ENCODE data around the gene PNKP. TPM values are rescaled to one million over a fixed set of nuclear protein-coding genes. Genes with fewer than 3 reads are reported as not detected.

The PNKP gene
- total and polyA plus RNA-seq, 10 of the 15 experiments (the other 5 are each of a cell fraction or from before 2014, with no cell fraction given), result 2.9 to 82.3 (median 33.2) TPM

DNA sequence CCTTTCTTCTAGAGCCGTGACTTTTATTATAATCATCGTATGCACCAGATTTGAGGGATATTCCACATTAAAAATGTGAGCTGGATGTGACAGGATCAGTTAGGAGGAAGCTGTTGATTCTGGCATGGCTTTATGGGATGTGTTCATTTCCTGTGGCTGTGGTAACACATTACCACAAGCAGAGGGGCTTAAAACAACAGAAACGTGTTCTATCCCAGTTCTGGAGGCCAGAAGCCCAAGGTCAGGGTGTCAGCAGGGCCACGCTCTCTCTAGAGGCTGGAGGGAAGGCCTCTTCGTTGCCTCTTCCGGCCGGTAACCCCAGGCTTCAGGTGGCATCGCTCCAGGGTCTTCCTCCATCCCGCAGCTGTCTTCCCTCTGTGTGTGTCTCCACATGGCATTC lies 34.8 kb downstream of the PNKP start:
- TF ChIP-seq, protein P1, sequence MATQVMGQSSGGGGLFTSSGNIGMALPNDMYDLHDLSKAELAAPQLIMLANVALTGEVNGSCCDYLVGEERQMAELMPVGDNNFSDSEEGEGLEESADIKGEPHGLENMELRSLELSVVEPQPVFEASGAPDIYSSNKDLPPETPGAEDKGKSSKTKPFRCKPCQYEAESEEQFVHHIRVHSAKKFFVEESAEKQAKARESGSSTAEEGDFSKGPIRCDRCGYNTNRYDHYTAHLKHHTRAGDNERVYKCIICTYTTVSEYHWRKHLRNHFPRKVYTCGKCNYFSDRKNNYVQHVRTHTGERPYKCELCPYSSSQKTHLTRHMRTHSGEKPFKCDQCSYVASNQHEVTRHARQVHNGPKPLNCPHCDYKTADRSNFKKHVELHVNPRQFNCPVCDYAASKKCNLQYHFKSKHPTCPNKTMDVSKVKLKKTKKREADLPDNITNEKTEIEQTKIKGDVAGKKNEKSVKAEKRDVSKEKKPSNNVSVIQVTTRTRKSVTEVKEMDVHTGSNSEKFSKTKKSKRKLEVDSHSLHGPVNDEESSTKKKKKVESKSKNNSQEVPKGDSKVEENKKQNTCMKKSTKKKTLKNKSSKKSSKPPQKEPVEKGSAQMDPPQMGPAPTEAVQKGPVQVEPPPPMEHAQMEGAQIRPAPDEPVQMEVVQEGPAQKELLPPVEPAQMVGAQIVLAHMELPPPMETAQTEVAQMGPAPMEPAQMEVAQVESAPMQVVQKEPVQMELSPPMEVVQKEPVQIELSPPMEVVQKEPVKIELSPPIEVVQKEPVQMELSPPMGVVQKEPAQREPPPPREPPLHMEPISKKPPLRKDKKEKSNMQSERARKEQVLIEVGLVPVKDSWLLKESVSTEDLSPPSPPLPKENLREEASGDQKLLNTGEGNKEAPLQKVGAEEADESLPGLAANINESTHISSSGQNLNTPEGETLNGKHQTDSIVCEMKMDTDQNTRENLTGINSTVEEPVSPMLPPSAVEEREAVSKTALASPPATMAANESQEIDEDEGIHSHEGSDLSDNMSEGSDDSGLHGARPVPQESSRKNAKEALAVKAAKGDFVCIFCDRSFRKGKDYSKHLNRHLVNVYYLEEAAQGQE (IDR thresholded peaks at IDR 0.05; ENCODE audit: low read depth, low read length), result no peak
- no peak overlapping the region for H3K4me3 ChIP-seq
- H4K20me1 ChIP-seq (ENCODE audit: control insufficient read depth, insufficient read depth), result no peaks in the 10 kb centered on the region
- no peaks in the 10 kb centered on the region for H3K27me3 ChIP-seq (replicated peaks in 1 of 2; ENCODE audit: control insufficient read depth in 2 of 2, insufficient read depth in 2 of 2, low read length in 1 of 2)
- H3K79me2 ChIP-seq (ENCODE audit: control insufficient read depth, insufficient read depth, low read length), result no peaks in the 10 kb centered on the region
- H3K4me1 ChIP-seq (ENCODE audit: control insufficient read depth, insufficient read depth, low read length), result no peaks in the 10 kb centered on the region
- DNase-seq (ENCODE audit: low read depth, low spot score) (no peak), ATAC-seq (no peak), FAIRE-seq (no peak)
- H2AFZ ChIP-seq (ENCODE audit: control insufficient read depth, low read depth, low read length), result no peak overlapping the region
- ChIA-PET POLR2A (no interaction called here), CTCF (no interaction called here), RAD21 (ENCODE audit: unreplicated experiment) (no interaction called here), SMC1A (ENCODE audit: uncharacterized antibody, unreplicated experiment) (no interaction called here)
- 84% methylated on average over 9 of the region's 9 CpGs for WGBS (ENCODE audit: insufficient coverage, insufficient replicate concordance, low lambda C conversion rate, missing lambda C conversion rate)
- no peak overlapping the region for H3K4me2 ChIP-seq (ENCODE audit: control insufficient read depth, insufficient read depth)
- peaks cover 17 to 36% of the 10 kb centered on the region in 2 experiments for H3K36me3 ChIP-seq (ENCODE audit: control insufficient read depth in 2 of 2, insufficient read depth in 2 of 2, low read length in 1 of 2)
- no TSS peak for BruUV-seq (replicated peaks)
- no peak overlapping the region for H3K9ac ChIP-seq (ENCODE audit: control insufficient read depth, insufficient read depth, low read length)
- in situ Hi-C loops (cut with MboI) (no loop called here), intact Hi-C loops (cut with micrococcal nuclease; ENCODE audit: unreplicated experiment) (no loop called here)
- H3K9me3 ChIP-seq (replicated peaks; ENCODE audit: control insufficient read depth, insufficient read depth, low read length), result no peaks in the 10 kb centered on the region
- no peak overlapping the region for H3K27ac ChIP-seq (ENCODE audit: control insufficient read depth, insufficient read depth)

DNA sequence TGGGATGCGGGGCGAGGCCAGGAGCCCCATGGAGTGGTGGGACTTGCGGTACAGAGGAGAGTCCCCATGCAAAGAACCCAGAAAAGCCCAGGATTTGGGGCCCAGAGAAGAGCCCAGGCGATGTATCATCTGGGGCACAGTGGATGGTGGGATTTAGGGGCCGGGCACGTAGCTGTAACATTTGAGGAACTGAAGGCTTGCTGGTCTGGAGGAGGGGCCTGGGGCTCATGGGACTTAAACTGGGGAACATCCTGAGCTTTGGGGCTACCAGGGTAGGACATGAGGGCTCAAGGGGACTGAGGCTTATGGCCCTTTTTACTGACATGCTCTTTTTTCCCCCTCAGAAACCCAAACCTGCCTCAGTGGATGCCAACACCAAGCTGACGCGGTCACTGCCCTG lies 35.8 kb downstream of the PNKP start:
- no peak overlapping the region for H3K4me2 ChIP-seq (ENCODE audit: control insufficient read depth, insufficient read depth)
- H3K27ac ChIP-seq (ENCODE audit: control insufficient read depth, insufficient read depth), result no peak overlapping the region
- no peaks in the 10 kb centered on the region for H3K4me1 ChIP-seq (ENCODE audit: control insufficient read depth, insufficient read depth, low read length)
- SMC1A ChIA-PET (ENCODE audit: uncharacterized antibody, unreplicated experiment), result no interaction called here
- no peak for DNase-seq (ENCODE audit: low read depth, low spot score)
- FAIRE-seq, result no peak
- no peak overlapping the region for H2AFZ ChIP-seq (ENCODE audit: control insufficient read depth, low read depth, low read length)
- H3K27me3 ChIP-seq (replicated peaks in 1 of 2; ENCODE audit: control insufficient read depth in 2 of 2, insufficient read depth in 2 of 2, low read length in 1 of 2), result no peaks in the 10 kb centered on the region
- no peaks in the 10 kb centered on the region for H3K9me3 ChIP-seq (replicated peaks; ENCODE audit: control insufficient read depth, insufficient read depth, low read length)
- POLR2A ChIA-PET, result interaction anchor here (0.6 kb wide), 1 partner anchor 38 kb away, joined by 3 read pairs; no protein-coding TSS in a partner anchor
- ATAC-seq, result no peak
- RAD21 ChIA-PET (ENCODE audit: unreplicated experiment), result no interaction called here
- no peak overlapping the region for H3K4me3 ChIP-seq
- H3K36me3 ChIP-seq (ENCODE audit: control insufficient read depth in 2 of 2, insufficient read depth in 2 of 2, low read length in 1 of 2), result peaks cover 17 to 36% of the 10 kb centered on the region in 2 experiments
- no peak overlapping the region for H3K9ac ChIP-seq (ENCODE audit: control insufficient read depth, insufficient read depth, low read length)
- WGBS (ENCODE audit: insufficient coverage, insufficient replicate concordance, low lambda C conversion rate, missing lambda C conversion rate), result 92% methylated on average over 8 of the region's 8 CpGs
- H4K20me1 ChIP-seq (ENCODE audit: control insufficient read depth, insufficient read depth), result peaks cover 3% of the 10 kb centered on the region; the same call in 1 of the 2 replicates
- CTCF ChIA-PET, result no interaction called here
- in situ Hi-C loops (cut with MboI) (no loop called here), intact Hi-C loops (cut with micrococcal nuclease; ENCODE audit: unreplicated experiment) (no loop called here)
- no TSS peak for BruUV-seq (replicated peaks)
- no peaks in the 10 kb centered on the region for H3K79me2 ChIP-seq (ENCODE audit: control insufficient read depth, insufficient read depth, low read length)
- TF ChIP-seq, protein P2, sequence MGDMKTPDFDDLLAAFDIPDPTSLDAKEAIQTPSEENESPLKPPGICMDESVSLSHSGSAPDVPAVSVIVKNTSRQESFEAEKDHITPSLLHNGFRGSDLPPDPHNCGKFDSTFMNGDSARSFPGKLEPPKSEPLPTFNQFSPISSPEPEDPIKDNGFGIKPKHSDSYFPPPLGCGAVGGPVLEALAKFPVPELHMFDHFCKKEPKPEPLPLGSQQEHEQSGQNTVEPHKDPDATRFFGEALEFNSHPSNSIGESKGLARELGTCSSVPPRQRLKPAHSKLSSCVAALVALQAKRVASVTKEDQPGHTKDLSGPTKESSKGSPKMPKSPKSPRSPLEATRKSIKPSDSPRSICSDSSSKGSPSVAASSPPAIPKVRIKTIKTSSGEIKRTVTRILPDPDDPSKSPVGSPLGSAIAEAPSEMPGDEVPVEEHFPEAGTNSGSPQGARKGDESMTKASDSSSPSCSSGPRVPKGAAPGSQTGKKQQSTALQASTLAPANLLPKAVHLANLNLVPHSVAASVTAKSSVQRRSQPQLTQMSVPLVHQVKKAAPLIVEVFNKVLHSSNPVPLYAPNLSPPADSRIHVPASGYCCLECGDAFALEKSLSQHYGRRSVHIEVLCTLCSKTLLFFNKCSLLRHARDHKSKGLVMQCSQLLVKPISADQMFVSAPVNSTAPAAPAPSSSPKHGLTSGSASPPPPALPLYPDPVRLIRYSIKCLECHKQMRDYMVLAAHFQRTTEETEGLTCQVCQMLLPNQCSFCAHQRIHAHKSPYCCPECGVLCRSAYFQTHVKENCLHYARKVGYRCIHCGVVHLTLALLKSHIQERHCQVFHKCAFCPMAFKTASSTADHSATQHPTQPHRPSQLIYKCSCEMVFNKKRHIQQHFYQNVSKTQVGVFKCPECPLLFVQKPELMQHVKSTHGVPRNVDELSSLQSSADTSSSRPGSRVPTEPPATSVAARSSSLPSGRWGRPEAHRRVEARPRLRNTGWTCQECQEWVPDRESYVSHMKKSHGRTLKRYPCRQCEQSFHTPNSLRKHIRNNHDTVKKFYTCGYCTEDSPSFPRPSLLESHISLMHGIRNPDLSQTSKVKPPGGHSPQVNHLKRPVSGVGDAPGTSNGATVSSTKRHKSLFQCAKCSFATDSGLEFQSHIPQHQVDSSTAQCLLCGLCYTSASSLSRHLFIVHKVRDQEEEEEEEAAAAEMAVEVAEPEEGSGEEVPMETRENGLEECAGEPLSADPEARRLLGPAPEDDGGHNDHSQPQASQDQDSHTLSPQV (IDR thresholded peaks at IDR 0.05), result no peak
- TF ChIP-seq SPI1 (IDR thresholded peaks at IDR 0.05; ENCODE audit: borderline replicate concordance, insufficient read depth, low read depth, low read length) (no peak), EP300 (IDR thresholded peaks at IDR 0.05; ENCODE audit: borderline replicate concordance in 1 of 2, control insufficient read depth in 1 of 2, low read depth in 2 of 2, low read length in 2 of 2) (no peak), MTA2 (IDR thresholded peaks at IDR 0.05; ENCODE audit: low read depth) (no peak), ETV6 (conservative IDR thresholded peaks at IDR 0.05 in 1 of 2, IDR thresholded peaks at IDR 0.05 in 1 of 2; ENCODE audit: borderline replicate concordance in 1 of 2, low read depth in 1 of 2) (no peak)
